Peyer's patch (tissue), 4 donors: ENCODE results near the gene ERC1.

Experiments used
- CTCF ChIP-seq, 6 experiments: fragments of 450-650 bp in 4 of 6; fragments of 200-600 bp in 2 of 6; sonication (generic) in 1 of 6; IDR thresholded peaks; one replicate each; pipeline ENCODE4 v1.5.1; 2017 to 2019; ENCODE audit warnings: antibody characterized with exemption in 6 of 6, mild to moderate bottlenecking in 3 of 6, moderate library complexity in 1 of 6
- POLR2A ChIP-seq, 2 donors: fragments of 450-650 bp; IDR thresholded peaks; one replicate each; pipeline ENCODE4 v1.5.1; 2017; ENCODE audit warnings: antibody characterized with exemption in 2 of 2, mild to moderate bottlenecking in 2 of 2, moderate library complexity in 2 of 2

GRCh38 chr12:1044199-1044598, 53.2 kb downstream of the ERC1 start:
- no peak for TF ChIP-seq CTCF (IDR thresholded peaks at IDR 0.05)
- TF ChIP-seq POLR2A (IDR thresholded peaks at IDR 0.05): no peak
